H9 (cell line): ENCODE data around the gene ETV6. TPM values are rescaled to one million over a fixed set of nuclear protein-coding genes. Genes with fewer than 3 reads are reported as not detected.

Experiments used
- DNase-seq: peaks from one replicate; pipeline ENCODE4 v3.0.0-alpha.2; 2017
- H2AFZ ChIP-seq: one replicate; pipeline ENCODE4 v1.6.1; 2013; ENCODE audit warnings: mild to moderate bottlenecking, low read length, control low read depth, moderate library complexity
- H2AK5ac ChIP-seq: 2 replicates; pipeline ENCODE4 v1.6.1; 2013; ENCODE audit warnings: low read length, control low read depth, mixed read lengths; ENCODE audit not compliant: insufficient read length
- H2BK120ac ChIP-seq: one replicate; pipeline ENCODE4 v1.6.1; 2013; ENCODE audit warnings: low read depth, mild to moderate bottlenecking, low read length, control low read depth, inconsistent platforms; ENCODE audit not compliant: poor library complexity, severe bottlenecking
- H2BK12ac ChIP-seq: 2 replicates; pipeline ENCODE4 v1.6.1; 2013; ENCODE audit warnings: low read length, control low read depth, mixed read lengths, low read depth; ENCODE audit not compliant: insufficient read length
- H2BK15ac ChIP-seq: 2 replicates; pipeline ENCODE4 v1.6.1; 2013; ENCODE audit warnings: low read depth, low read length, control low read depth
- H2BK20ac ChIP-seq: one replicate; pipeline ENCODE4 v1.6.1; 2013; ENCODE audit warnings: low read depth, mild to moderate bottlenecking, low read length, control low read depth, inconsistent platforms; ENCODE audit not compliant: poor library complexity, severe bottlenecking
- H2BK5ac ChIP-seq: 2 replicates; pipeline ENCODE4 v1.6.1; 2013; ENCODE audit warnings: low read length, control low read depth, mixed read lengths; ENCODE audit not compliant: insufficient read length
- H3K14ac ChIP-seq: 2 replicates; pipeline ENCODE4 v1.6.1; 2013; ENCODE audit warnings: low read length, control low read depth; ENCODE audit not compliant: insufficient read depth
- H3K18ac ChIP-seq: 2 replicates; pipeline ENCODE4 v1.6.1; 2013; ENCODE audit warnings: low read depth, mild to moderate bottlenecking, mixed read lengths, low read length, control low read depth; ENCODE audit not compliant: insufficient read length
- H3K23ac ChIP-seq: 2 replicates; pipeline ENCODE4 v1.6.1; 2013; ENCODE audit warnings: low read length, control low read depth, mixed read lengths, low read depth; ENCODE audit not compliant: insufficient read length
- H3K23me2 ChIP-seq: 2 replicates; pipeline ENCODE4 v1.6.1; 2013; ENCODE audit warnings: low read depth, mild to moderate bottlenecking, mixed read lengths, low read length, control low read depth; ENCODE audit not compliant: insufficient read length, poor library complexity, severe bottlenecking
- H3K27ac ChIP-seq: 2 replicates; pipeline ENCODE4 v1.5.1; 2013; ENCODE audit warnings: low read length, control low read depth, mixed read lengths, low read depth; ENCODE audit not compliant: insufficient read length
- H3K27me3 ChIP-seq: 2 replicates; pipeline ENCODE4 v1.6.1; 2013; ENCODE audit warnings: low read length, control low read depth, inconsistent platforms; ENCODE audit not compliant: insufficient read depth
- H3K4ac ChIP-seq: 2 replicates; pipeline ENCODE4 v1.6.1; 2013; ENCODE audit warnings: low read depth, mild to moderate bottlenecking, control low read depth, inconsistent platforms, low read length, moderate library complexity
- H3K4me1 ChIP-seq: 2 replicates; pipeline ENCODE4 v1.6.1; 2013; ENCODE audit warnings: low read length, control low read depth, inconsistent platforms; ENCODE audit not compliant: insufficient read depth
- H3K4me2 ChIP-seq: 2 replicates; pipeline ENCODE4 v1.6.1; 2013; ENCODE audit warnings: low read length, control low read depth, mixed read lengths; ENCODE audit not compliant: insufficient read length, insufficient read depth
- H3K56ac ChIP-seq: 2 replicates; pipeline ENCODE4 v1.6.1; 2013; ENCODE audit warnings: low read depth, mild to moderate bottlenecking, mixed read lengths, low read length, control low read depth; ENCODE audit not compliant: insufficient read length
- H3K79me1 ChIP-seq: 2 replicates; pipeline ENCODE4 v1.6.1; 2013; ENCODE audit warnings: low read depth, mild to moderate bottlenecking, moderate library complexity, low read length, control low read depth, inconsistent platforms; ENCODE audit not compliant: insufficient read depth, poor library complexity, severe bottlenecking
- H3K79me2 ChIP-seq: 2 replicates; pipeline ENCODE4 v1.6.1; 2013; ENCODE audit warnings: low read length, control low read depth, inconsistent platforms; ENCODE audit not compliant: insufficient read depth
- H3K9ac ChIP-seq: 2 replicates; pipeline ENCODE4 v1.6.1; 2013; ENCODE audit warnings: low read length, control low read depth, mixed read lengths; ENCODE audit not compliant: insufficient read length; ENCODE audit errors: extremely low read depth
- H3K9me3 ChIP-seq: one replicate; pipeline ENCODE4 v1.6.1; 2013; ENCODE audit warnings: low read depth, low read length, inconsistent platforms; ENCODE audit not compliant: control insufficient read depth
- H3T11ph ChIP-seq: one replicate; pipeline ENCODE4 v1.6.1; 2013; ENCODE audit warnings: mild to moderate bottlenecking, low read length, control low read depth, inconsistent platforms
- H4K20me1 ChIP-seq: one replicate; pipeline ENCODE4 v1.6.1; 2013; ENCODE audit not compliant: control insufficient read depth, insufficient read length, insufficient read depth
- H4K5ac ChIP-seq: 2 replicates; pipeline ENCODE4 v1.6.1; 2013; ENCODE audit warnings: low read depth, mild to moderate bottlenecking, mixed read lengths, low read length, control low read depth; ENCODE audit not compliant: insufficient read length
- H4K8ac ChIP-seq: replicated peaks from 2 replicates; pipeline ENCODE4 v1.6.1; 2013; ENCODE audit warnings: low read length, control low read depth, mixed read lengths, low read depth; ENCODE audit not compliant: insufficient read length
- H4K91ac ChIP-seq: 2 replicates; pipeline ENCODE4 v1.6.1; 2013; ENCODE audit warnings: low read depth, mild to moderate bottlenecking, moderate library complexity, mixed read lengths, low read length, control low read depth; ENCODE audit not compliant: insufficient read length
- H3K27ac Mint-ChIP-seq, 3 experiments: 2 replicates in 2 of 3; 3 replicates in 1 of 3; pipeline ENCODE4 v1.8.0; 2020 to 2021; ENCODE audit warnings: mixed read lengths in 3 of 3, mild to moderate bottlenecking in 1 of 3, moderate library complexity in 1 of 3
- H3K27me3 Mint-ChIP-seq: 2 replicates; pipeline ENCODE4 v1.8.0; 2021; ENCODE audit warnings: low read depth, mild to moderate bottlenecking, moderate library complexity, mixed read lengths
- H3K36me3 Mint-ChIP-seq, 3 experiments: 2 replicates in 2 of 3; 3 replicates in 1 of 3; pipeline ENCODE4 v1.8.0; 2020 to 2021; ENCODE audit warnings: low read depth in 3 of 3, mixed read lengths in 3 of 3; ENCODE audit not compliant: insufficient read depth in 1 of 3
- H3K4me1 Mint-ChIP-seq, 2 experiments: 2 replicates each; pipeline ENCODE4 v1.8.0; 2020; ENCODE audit warnings: mixed read lengths in 2 of 2
- H3K4me3 Mint-ChIP-seq, 2 experiments: 2 replicates in 1 of 2; 3 replicates in 1 of 2; pipeline ENCODE4 v1.8.0; 2020 to 2021; ENCODE audit warnings: mild to moderate bottlenecking in 2 of 2, mixed read lengths in 2 of 2, moderate library complexity in 1 of 2
- H3K9me3 Mint-ChIP-seq, 2 experiments: 2 replicates in 1 of 2; 3 replicates in 1 of 2; pipeline ENCODE4 v1.8.0; 2020; ENCODE audit warnings: mild to moderate bottlenecking in 2 of 2, mixed read lengths in 2 of 2, moderate library complexity in 1 of 2
- CTCF ChIP-seq: fragments of 200-600 bp; sonication (generic); conservative IDR thresholded peaks from 3 replicates; pipeline ENCODE4 v1.8.0; 2021; ENCODE audit warnings: antibody characterized with exemption, mild to moderate bottlenecking
- WGBS: extraction: QIAGEN DNeasy Blood & Tissue Kit; methylation state at CpG from one replicate; pipeline ENCODE4 v1.1.7; 2013; ENCODE audit warnings: missing lambda C conversion rate, low lambda C conversion rate, mixed read lengths; ENCODE audit not compliant: insufficient read length; ENCODE audit errors: extremely low coverage; 5-methylcytosine and 5-hydroxymethylcytosine counted together
- total RNA-seq: library from RNA; stranded (reverse); gene quantifications from 2 replicates; pipeline ENCODE4 v1.2.1, GENCODE V29; 2021

ETV6 gene
- total RNA-seq, 1 experiment from 2014 or later = 28.7 TPM

GRCh38 chr12:11895421-11896078 is 246.1 kb downstream of the ETV6 start:
- Histone ChIP-seq H3K23ac (no peak overlapping the region), H2BK20ac (no peak overlapping the region), H3K79me2 (no peaks in the 10 kb centered on the region), H3K9me3 (no peaks in the 10 kb centered on the region), H3K79me1 (no peaks in the 10 kb centered on the region), H3K18ac (no peak overlapping the region), H2BK5ac (no peak overlapping the region), H2AK5ac (no peak overlapping the region), H4K5ac (no peak overlapping the region), H2BK120ac (no peak overlapping the region), H2AFZ (no peak overlapping the region), H4K91ac (no peak overlapping the region), H3K14ac (no peak overlapping the region), H3K56ac (no peak overlapping the region), H2BK12ac (no peak overlapping the region), H3T11ph (no peak overlapping the region), H3K27me3 (no peaks in the 10 kb centered on the region), H3K23me2 (no peaks in the 10 kb centered on the region), H3K4ac (no peak overlapping the region), H3K9ac (no peak overlapping the region), H2BK15ac (no peak overlapping the region), H4K20me1 (no peaks in the 10 kb centered on the region), H3K27ac (no peak overlapping the region), H3K4me2 (no peak overlapping the region), H4K8ac (no peak overlapping the region), H3K4me1 (no peaks in the 10 kb centered on the region)
- peaks cover 13 to 14% of the 10 kb centered on the region in 2 experiments for H3K4me1 Mint-ChIP-seq
- no CpG with 5 or more reads among the region's 7 CpGs for WGBS
- H3K36me3 Mint-ChIP-seq = peaks cover 7 to 12% (median 11%) of the 10 kb centered on the region in 3 experiments
- TF ChIP-seq CTCF = no peak
- no peak for DNase-seq
- H3K9me3 Mint-ChIP-seq = no peaks in the 10 kb centered on the region
- H3K27ac Mint-ChIP-seq = peak overlapping the region in 1 of 3 experiments; percentile 16; a peak in 1 of 7 replicates
- H3K27me3 Mint-ChIP-seq = no peaks in the 10 kb centered on the region
- H3K4me3 Mint-ChIP-seq = no peak overlapping the region
